Measurements from ENCODE around the gene ARF4.
A peak's percentile ranks its signal among the peaks of the same experiment; 100 is the strongest.

The ARF4 gene

DNA sequence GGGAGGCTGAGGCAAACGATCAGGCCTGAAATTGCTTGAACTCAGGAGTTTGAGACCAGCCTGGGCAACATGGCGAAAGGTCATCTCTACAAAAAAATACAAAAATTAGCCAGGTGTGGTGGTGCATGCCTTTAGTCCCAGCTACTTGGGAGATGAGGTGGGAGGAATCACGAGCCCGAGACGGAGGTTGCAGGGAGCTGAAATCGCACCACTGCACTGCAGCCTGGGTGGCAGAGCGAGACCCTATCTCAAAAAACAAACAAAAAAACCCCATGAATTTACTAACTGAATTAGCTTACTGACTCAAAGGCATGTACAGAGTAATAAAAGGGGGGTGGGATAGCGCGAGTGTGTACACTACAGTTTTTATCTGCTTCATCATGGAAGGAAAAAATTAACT lies 19.3 kb downstream of the ARF4 start:
- DNase-seq (ENCODE audit: low spot score): no peak

DNA sequence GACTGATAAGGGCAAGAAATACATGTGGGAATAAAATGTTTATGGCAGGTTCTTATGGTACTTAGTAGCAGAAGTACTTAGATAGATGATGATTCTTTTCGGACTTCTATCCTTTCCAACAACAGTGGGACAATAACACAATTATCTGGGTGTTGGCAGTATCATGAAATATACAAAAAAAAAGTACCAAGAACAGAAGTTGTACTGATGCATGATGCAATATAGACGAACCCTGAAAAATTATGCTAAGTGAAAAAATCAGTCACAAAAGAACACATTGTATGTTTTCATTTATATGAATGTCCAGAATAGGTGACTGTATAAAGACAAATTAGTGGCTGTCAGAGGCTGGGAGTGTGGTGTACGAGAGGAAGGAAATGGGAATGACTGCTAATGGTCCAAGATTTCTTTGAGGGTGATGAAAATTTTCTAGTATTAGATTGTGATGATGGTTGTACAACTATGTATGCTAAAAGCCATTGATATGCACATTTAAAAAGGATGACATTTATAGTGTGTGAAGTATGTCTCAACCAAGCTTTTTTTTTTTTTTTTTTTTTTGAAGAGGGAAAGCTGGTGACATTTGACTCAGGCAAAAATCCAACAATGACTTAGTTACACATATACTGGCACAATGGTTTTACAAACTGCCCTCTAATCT lies 21.0 kb downstream of the ARF4 start:
- peak; percentile 77 for DNase-seq (ENCODE audit: low spot score)

DNA sequence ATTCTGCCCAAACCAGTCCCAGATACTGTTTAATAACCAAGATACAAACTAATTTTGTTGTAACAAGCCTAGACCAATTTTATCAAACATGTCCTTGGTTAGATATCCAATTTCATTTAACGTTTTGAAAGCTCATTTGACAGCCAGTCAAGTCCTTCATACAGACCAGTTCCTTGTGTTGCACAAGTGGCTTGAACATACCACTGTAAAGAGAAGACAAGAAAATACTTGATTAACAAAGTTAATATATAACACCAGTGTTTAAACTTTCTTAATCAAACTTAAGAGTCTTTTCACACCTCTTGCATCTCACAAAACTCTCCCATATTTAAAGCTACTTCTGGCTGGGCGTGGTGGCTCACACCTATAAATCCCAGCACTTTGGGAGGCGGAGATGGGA lies 25.0 kb downstream of the ARF4 start:
- no peak for DNase-seq (ENCODE audit: low spot score)

DNA sequence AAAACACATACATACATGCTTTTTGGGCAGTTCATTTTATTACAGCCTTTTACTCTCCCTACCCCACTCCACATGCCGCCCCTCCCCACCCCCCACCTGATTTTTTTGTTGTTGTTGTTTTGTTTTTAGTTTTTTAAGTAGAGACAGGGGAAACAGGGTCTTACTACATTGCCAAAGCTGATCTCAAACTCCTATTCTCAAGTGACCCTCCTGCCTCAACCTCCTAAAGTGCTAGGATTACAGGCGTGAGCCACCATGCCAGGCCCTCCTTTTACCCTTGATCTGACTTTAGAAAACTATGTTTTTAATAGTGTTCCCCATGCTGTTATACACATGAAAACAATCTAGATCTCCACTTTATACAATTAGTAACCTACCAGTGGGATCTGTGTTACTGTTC lies 26.3 kb downstream of the ARF4 start:
- no peak for DNase-seq (ENCODE audit: low spot score)

DNA sequence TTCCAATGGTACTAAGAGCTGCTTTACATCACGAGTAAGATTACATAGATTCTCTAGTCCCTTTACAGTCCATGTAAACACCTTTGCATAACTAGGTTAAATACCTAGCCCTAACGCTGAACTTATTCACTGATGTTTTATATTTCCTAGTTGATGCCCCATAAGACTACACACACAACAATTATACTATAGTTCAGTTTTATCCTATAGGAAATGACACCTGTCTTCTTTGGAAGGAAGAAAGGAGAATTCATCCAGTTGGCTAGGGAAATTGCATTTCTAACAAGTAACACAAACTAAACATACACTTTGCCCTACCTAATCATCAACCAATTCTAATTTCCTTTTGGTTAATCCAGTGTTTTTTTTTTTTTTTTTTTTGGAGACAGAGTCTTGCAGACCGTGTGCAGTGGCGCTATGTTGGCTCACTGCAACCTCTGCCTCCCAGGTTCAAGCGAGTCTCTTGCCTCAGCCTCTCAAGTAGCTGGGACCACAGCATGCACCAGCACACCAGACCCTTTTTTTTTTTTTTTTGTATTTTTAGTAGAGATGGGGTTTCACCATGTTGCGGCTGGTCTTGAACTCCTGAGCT lies 27.2 kb downstream of the ARF4 start:
- DNase-seq (ENCODE audit: low spot score): no peak

DNA sequence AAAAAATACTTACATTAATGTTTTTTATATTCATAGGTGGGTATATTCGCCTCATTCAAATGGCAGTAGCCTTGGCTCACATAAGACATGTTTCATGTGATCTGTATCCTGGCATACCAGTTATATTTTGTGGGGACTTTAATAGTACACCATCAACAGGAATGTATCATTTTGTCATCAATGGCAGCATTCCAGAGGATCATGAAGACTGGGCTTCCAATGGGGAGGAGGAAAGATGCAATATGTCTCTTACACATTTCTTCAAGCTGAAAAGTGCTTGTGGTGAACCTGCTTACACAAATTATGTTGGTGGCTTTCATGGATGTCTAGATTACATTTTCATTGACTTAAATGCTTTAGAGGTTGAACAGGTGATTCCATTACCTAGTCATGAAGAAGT lies 37.6 kb downstream of the ARF4 start:
- no peak for DNase-seq (ENCODE audit: low spot score)

DNA sequence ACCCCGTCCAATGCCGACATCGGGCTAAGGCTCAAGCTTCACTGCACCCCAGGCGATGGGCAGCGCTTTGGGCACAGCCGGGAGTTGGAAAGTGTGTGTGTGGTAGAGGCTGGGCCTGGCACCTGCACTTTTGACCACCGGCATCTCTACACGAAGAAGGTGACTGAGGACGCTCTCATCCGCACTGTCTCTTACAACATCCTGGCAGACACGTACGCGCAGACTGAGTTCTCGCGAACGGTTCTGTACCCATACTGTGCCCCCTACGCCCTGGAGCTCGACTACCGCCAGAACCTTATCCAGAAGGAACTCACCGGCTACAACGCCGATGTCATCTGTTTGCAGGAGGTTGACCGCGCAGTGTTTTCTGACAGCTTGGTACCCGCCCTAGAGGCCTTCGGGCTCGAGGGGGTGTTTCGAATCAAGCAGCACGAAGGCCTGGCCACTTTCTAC lies 40.0 kb downstream of the ARF4 start:
- no peak for DNase-seq (ENCODE audit: low spot score)

DNA sequence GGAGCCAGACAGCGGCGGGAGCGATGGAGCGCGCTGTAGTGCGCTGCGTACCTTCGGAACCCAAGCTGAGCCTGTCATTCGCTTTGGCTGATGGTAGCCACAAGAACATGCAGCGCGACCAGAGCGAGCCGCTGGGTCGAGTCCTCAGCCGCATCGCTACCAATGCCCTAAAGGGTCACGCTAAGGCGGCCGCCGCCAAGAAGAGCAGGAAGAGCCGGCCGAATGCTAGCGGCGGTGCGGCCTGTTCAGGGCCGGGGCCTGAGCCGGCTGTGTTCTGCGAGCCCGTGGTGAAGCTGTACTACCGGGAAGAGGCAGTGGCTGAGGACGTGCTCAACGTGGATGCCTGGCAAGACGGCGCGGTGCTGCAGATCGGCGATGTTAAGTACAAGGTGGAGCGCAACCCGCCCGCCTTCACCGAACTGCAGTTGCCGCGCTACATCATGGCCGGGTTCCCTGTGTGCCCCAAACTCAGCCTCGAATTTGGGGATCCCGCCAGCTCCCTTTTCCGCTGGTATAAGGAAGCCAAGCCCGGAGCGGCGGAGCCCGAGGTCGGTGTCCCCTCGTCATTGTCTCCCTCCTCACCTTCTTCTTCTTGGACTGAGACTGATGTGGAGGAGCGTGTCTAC lies 40.6 kb downstream of the ARF4 start:
- DNase-seq (ENCODE audit: low spot score): no peak

DNA sequence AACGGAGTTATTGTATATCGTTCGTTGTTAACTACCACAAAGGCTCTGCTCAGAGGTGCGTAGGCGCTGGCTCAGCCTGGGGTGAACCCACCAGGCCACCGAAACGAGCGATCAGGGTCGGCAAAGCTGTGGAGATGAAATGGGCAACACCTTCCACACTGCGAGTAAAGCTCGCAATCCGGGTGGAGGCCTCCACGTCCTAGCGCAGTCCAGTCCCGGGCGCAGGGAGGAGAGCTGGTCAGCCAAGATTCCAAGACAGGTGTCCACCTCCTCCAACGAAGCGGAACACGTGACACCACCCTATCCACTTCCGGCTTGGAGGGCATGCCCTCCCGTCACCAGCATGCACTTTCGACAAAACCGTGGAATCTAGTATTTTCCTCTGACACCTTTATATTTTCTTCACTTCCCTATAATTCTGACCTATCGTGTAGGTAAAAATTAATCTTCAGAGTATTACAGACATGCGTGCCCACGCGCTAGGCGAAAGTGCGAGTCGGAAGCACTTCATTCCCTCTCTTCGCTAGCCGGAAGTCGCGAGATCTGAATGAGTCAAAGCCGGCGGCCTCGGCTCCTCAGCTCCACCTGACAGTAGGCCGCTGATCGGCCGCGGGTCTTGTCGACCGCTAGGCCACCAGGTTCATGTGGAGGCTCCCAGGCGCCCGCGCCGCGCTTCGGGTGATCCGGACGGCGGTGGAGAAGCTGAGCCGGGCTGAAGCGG lies 41.2 kb downstream of the ARF4 start, which contains the start of gene PDE12:
Gene PDE12, plus strand, starts transcription at position 537 of the 721 bp plus-strand sequence. Its CDS starts 106 bp downstream, at position 643.
- DNase-seq (ENCODE audit: low spot score): peak; percentile 94

DNA sequence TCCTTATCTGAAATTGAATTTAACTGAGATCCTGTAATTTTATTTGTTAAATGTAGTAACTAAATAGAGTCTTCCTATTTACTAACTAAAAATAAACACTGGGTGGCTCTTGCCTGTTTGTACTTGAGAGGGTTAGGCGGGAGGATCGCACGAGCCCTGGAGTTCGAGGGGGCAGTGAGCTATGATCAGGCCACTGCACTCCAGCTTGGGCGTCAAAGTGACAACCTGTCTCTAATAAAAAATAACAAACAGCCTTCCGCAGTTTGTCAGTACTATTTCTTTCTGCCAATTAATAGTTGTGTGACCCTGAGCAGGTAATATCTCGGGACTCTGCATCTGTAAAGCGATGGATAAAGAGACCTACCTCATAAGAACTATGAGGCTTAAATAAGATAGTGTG lies 41.8 kb downstream of the ARF4 start:
- DNase-seq (ENCODE audit: low spot score): no peak

DNA sequence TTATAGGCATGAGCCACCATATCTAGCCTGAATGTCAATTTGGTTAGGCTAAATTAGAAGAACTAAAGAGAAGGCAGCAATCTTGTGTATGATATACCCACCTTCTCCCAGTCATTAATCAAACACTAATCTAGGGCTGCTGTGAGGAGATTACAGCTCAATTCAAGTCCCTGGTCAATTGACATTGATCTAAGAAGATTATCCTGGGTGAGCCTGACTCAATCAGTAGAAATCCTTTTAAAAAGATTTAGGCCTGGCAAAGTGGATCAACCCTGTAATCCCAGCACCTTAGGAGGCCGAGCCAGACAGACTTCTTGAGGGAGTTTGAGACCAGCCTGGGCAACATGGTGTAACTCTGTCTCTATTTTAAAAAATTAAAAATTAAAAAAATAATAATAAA lies 50.5 kb downstream of the ARF4 start:
- DNase-seq (ENCODE audit: low spot score): no peak

DNA sequence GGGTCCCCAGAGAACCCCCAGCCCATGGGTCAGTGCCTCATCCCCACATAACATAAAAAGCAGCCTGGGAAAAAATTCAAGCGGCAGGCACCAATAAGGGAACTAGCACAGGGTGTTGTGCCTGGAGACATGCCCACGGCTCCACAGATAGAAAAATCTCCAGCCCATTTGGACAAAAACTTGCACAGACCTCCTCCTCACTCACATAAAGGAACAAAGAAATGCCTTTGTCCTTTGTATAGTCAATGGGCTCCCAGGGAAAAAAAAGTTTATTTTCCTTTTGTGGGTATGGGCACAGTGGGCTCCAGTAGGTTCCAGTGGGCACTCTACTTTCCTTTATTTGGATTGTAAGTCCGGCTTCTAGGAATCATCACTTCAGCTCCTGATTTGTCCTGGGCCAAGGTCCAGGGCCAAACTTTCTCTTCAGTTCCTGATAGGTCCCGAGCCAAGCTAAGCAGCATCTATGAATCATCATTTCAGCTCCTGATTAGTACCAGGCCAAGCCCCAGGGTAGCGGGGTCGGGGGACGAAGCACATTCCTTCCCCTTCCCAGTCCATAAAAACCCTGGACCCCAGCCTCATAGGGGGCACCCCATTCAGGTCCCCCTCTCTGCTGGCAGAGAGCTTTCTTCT lies 51.4 kb downstream of the ARF4 start:
- DNase-seq (ENCODE audit: low spot score): peak; percentile 76

DNA sequence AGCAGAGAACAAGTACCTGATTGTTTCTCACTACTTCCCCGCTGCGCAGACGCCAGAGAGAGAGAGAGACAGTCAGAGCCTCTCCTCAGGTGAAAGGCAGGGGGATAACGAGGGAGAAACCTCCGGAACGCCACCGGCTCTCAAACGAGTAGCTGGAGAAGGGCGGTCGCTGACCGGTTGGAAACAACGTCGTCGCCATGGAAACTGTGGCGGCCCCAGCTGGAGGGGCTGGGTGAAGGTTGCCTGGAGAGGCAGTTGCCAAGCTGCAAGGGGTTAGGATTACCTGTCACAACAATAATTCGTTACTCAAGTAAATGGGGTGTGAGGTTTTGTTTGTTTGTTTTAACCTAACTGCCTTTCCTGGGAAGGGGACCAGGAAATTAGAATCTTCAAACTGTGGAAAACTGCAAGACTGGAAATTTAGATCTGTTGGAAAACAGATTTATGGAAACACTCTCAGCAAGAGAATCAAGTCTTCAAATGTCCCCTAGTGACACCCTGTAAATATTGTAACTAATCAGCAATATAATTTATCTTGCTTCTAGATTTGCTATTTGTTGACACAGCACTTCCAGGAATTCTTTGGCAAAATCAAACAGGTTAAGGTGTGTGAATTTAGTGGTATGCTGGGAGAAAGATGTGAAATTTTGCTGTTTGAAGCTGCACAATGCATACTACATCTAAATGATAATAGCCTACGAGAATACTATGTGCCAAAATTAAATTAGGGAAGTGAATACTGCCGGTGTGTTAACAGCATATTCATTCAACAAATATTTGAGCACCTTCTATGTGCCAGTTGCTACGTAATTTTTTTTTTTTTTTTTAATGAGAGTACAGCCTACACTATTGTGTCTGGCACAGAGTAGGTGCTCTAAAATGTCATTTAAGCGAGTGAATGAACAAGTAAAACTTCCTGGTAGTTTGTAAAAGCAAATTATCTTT lies 52.7 kb downstream of the ARF4 start, which contains the start of gene DNAH12:
Gene DNAH12, minus strand, starts transcription at position 164 of the 945 bp plus-strand sequence. CDS start 1,474 bp downstream, outside the sequence.
- peak; percentile 24 for DNase-seq (ENCODE audit: low spot score)

DNA sequence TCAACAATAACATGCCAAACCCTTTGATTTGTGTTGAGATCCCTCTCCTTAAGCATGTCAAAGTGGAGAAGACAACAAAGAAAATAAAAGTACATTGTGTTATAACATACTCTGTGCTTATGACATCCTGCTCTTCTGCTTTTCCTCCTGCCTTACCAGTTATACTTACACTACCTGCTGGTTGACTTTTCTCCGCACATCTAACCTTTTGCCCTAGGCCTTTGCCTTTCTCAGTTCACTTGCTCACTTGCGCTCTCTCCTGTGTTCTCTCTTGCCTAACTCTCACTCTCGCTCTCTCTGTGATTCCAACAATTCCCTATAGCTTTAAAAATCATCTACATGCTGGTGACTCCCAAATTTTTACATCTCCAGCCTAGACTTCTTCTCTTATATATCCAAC lies 58.7 kb downstream of the ARF4 start:
- no peak for DNase-seq (ENCODE audit: low spot score)

DNA sequence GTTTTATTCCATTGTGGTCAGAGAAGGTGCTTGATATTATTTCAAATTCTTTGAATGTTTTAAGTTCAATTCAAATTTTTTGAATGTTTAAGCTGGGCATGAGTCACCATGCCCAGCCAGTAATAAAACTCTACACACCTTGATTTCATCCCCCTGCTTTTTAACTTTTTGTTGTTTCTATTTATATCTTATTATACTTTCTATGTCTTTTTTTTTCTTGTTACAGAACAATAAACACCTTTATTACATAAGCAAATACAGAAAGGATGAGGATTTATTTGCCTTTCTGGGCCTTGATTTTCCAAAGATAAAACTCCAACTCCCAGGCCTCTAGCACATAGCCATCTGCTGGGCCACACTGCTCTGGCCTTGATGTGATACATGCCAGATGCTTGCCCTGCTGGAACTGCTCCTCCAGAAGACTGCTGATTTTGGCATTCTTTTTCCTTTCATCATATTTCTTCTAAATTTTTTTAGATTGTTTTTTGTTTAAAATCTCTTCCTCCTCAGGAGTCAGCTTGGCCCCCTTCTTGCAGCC lies 67.0 kb downstream of the ARF4 start:
- no peak for DNase-seq (ENCODE audit: low spot score)
